HepG2 (cell line): ENCODE data around the gene CAMK4. TPM values are rescaled to one million over a fixed set of nuclear protein-coding genes. Genes with fewer than 3 reads are reported as not detected.

Experiments
- KDM3A ChIP-seq: IDR thresholded peaks from 2 replicates; pipeline ENCODE4 v1.6.1; 2018; ENCODE audit warnings: low read depth, missing compliant biosample characterization
- NR2C2 ChIP-seq: sonication (generic); formaldehyde crosslinking; IDR thresholded peaks from 2 replicates; pipeline ENCODE4 v1.4.0; 2020; ENCODE audit warnings: missing genetic modification reagents, mild to moderate bottlenecking, moderate library complexity, borderline replicate concordance
- RBM39 ChIP-seq: fragments of 200-400 bp; formaldehyde crosslinking; IDR thresholded peaks from one replicate; pipeline ENCODE4 v1.6.1; 2018; ENCODE audit warnings: antibody characterized with exemption, mild to moderate bottlenecking, low read depth, low read length; ENCODE audit not compliant: poor library complexity, severe bottlenecking
- polyA plus RNA-seq, 8 experiments: library from polyadenylated mRNA; depleted of rRNA in 3 of 8; stranded (reverse) in 7 of 8; unstranded in 1 of 8; fragments of >200 nt; fragmentation: Illumina TruSeq in 4 of 8; extraction: Trizol in 4 of 8; gene quantifications; 2 replicates each; pipeline versions ENCODE4 v1.2.1 to v1.2.3, GENCODE V29; 2011 to 2016; ENCODE audit warnings: low read depth in 4 of 8, missing spikeins in 1 of 8, mixed read lengths in 1 of 8; ENCODE audit not compliant: insufficient read depth in 1 of 8
- total RNA-seq, 5 experiments: library from RNA; depleted of rRNA; stranded (reverse); fragments of >200 nt; fragmentation: Illumina TruSeq; extraction: Trizol; gene quantifications; 2 replicates each; pipeline ENCODE4 v1.2.3, GENCODE V29; 2016; ENCODE audit warnings: low read depth in 1 of 5
- TF ChIP-seq, protein P1 (sequence below): sonication (generic); formaldehyde crosslinking; IDR thresholded peaks from 2 replicates; pipeline ENCODE4 v1.5.0; 2020; ENCODE audit warnings: mild to moderate bottlenecking, missing genetic modification reagents, borderline replicate concordance
- TF ChIP-seq, protein P2 (sequence below): sonication (generic); formaldehyde crosslinking; IDR thresholded peaks from 2 replicates; pipeline ENCODE4 v1.9.0; 2021; ENCODE audit warnings: mild to moderate bottlenecking, missing genetic modification reagents

The CAMK4 gene
- total and polyA plus RNA-seq, 2 of the 13 experiments (the other 11 are each of a cell fraction or from before 2014, with no cell fraction given), result not detected

DNA sequence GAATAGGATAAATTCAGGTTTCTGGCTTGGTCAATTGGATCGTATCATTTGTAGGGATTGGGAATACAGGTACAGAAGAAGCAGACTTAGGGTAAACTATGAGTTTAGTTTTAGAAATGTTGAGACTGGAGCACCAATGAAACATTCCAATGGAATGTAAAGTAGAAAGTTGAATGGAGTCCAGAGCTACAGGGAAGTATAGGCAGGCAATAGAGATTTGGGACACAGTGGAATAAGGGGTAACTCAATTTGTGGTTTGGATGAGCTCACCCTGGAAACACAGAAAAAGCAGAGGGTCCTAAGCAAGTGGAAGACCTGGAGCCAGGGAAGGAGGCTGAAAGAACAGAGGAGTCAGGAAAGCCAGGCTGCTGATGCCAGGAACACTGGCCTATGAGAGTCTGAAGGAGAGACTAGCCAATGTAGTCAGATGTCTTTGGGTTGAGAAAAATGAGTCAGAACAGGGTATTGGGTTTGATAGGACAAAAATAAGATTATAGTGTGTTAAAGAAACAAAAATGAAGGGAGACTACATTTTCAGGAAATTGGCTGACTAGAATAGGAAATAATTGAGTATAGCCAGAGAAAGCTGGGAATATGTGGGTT is 215.4 kb downstream of the CAMK4 start (continued):
- TF ChIP-seq, protein P1, sequence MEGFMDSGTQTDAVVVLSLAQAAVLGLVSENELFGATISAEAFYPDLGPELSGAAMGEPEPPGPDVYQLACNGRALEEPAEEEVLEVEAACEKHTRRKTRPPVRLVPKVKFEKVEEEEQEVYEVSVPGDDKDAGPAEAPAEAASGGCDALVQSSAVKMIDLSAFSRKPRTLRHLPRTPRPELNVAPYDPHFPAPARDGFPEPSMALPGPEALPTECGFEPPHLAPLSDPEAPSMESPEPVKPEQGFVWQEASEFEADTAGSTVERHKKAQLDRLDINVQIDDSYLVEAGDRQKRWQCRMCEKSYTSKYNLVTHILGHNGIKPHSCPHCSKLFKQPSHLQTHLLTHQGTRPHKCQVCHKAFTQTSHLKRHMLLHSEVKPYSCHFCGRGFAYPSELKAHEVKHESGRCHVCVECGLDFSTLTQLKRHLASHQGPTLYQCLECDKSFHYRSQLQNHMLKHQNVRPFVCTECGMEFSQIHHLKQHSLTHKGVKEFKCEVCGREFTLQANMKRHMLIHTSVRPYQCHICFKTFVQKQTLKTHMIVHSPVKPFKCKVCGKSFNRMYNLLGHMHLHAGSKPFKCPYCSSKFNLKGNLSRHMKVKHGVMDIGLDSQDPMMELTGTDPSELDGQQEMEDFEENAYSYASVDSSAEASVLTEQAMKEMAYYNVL, result no peak
- TF ChIP-seq, protein P2, sequence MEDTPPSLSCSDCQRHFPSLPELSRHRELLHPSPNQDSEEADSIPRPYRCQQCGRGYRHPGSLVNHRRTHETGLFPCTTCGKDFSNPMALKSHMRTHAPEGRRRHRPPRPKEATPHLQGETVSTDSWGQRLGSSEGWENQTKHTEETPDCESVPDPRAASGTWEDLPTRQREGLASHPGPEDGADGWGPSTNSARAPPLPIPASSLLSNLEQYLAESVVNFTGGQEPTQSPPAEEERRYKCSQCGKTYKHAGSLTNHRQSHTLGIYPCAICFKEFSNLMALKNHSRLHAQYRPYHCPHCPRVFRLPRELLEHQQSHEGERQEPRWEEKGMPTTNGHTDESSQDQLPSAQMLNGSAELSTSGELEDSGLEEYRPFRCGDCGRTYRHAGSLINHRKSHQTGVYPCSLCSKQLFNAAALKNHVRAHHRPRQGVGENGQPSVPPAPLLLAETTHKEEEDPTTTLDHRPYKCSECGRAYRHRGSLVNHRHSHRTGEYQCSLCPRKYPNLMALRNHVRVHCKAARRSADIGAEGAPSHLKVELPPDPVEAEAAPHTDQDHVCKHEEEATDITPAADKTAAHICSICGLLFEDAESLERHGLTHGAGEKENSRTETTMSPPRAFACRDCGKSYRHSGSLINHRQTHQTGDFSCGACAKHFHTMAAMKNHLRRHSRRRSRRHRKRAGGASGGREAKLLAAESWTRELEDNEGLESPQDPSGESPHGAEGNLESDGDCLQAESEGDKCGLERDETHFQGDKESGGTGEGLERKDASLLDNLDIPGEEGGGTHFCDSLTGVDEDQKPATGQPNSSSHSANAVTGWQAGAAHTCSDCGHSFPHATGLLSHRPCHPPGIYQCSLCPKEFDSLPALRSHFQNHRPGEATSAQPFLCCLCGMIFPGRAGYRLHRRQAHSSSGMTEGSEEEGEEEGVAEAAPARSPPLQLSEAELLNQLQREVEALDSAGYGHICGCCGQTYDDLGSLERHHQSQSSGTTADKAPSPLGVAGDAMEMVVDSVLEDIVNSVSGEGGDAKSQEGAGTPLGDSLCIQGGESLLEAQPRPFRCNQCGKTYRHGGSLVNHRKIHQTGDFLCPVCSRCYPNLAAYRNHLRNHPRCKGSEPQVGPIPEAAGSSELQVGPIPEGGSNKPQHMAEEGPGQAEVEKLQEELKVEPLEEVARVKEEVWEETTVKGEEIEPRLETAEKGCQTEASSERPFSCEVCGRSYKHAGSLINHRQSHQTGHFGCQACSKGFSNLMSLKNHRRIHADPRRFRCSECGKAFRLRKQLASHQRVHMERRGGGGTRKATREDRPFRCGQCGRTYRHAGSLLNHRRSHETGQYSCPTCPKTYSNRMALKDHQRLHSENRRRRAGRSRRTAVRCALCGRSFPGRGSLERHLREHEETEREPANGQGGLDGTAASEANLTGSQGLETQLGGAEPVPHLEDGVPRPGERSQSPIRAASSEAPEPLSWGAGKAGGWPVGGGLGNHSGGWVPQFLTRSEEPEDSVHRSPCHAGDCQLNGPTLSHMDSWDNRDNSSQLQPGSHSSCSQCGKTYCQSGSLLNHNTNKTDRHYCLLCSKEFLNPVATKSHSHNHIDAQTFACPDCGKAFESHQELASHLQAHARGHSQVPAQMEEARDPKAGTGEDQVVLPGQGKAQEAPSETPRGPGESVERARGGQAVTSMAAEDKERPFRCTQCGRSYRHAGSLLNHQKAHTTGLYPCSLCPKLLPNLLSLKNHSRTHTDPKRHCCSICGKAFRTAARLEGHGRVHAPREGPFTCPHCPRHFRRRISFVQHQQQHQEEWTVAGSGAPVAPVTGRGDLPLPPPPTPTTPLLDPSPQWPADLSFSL (CRISPR knock-in tag), result no peak
- TF ChIP-seq NR2C2 (CRISPR knock-in tag), result no peak
- TF ChIP-seq KDM3A (CRISPR knock-in tag), result no peak
- no peak for TF ChIP-seq RBM39
